Endothelial cell (in vitro differentiated cells): ENCODE results near the gene ADAT2. TPM values are rescaled to one million over a fixed set of nuclear protein-coding genes. Genes with fewer than 3 reads are reported as not detected.

Experiments
- DNase-seq: peaks from one replicate; pipeline ENCODE4 v3.0.0; 2021; ENCODE audit warnings: low spot score
- H3K27ac Mint-ChIP-seq: one replicate; pipeline ENCODE4 v1.8.0; 2021; ENCODE audit warnings: mixed read lengths, inconsistent platforms; ENCODE audit not compliant: unreplicated experiment
- H3K27me3 Mint-ChIP-seq: one replicate; pipeline ENCODE4 v1.8.0; 2021; ENCODE audit warnings: mild to moderate bottlenecking, moderate library complexity, mixed read lengths, inconsistent platforms; ENCODE audit not compliant: unreplicated experiment
- H3K36me3 Mint-ChIP-seq: one replicate; pipeline ENCODE4 v1.8.0; 2021; ENCODE audit warnings: mild to moderate bottlenecking, low read depth, mixed read lengths, inconsistent platforms; ENCODE audit not compliant: unreplicated experiment
- H3K4me1 Mint-ChIP-seq: one replicate; pipeline ENCODE4 v1.8.0; 2021; ENCODE audit warnings: mild to moderate bottlenecking, mixed read lengths, inconsistent platforms; ENCODE audit not compliant: unreplicated experiment
- H3K4me3 Mint-ChIP-seq: one replicate; pipeline ENCODE4 v1.8.0; 2021; ENCODE audit warnings: mild to moderate bottlenecking, mixed read lengths, inconsistent platforms; ENCODE audit not compliant: unreplicated experiment
- H3K9me3 Mint-ChIP-seq: one replicate; pipeline ENCODE4 v1.8.0; 2021; ENCODE audit warnings: mixed read lengths, inconsistent platforms; ENCODE audit not compliant: unreplicated experiment
- CTCF ChIP-seq: fragments of 200-600 bp; sonication (generic); IDR thresholded peaks from one replicate; pipeline ENCODE4 v1.5.0; 2021; ENCODE audit warnings: antibody characterized with exemption; ENCODE audit not compliant: unreplicated experiment
- long read RNA-seq: library from polyadenylated mRNA; unstranded; transcript quantifications from one replicate; pipeline ENCODE4 v2.0.0, GENCODE V29; 2020; ENCODE audit not compliant: unreplicated experiment
- total RNA-seq: library from RNA; stranded (reverse); fragmentation: NEBNext Ultra II Directional; extraction: Animal tissue kit (Norgen Biotek cat#: 25700); gene quantifications from one replicate; pipeline ENCODE4 v1.2.1, GENCODE V29; 2021; ENCODE audit not compliant: unreplicated experiment

The ADAT2 gene
- 10.0 TPM for total RNA-seq
- long read RNA-seq: 0 reads

GRCh38 chr6:143450453-143451371, at the start of gene ADAT2, which contains the start of gene PEX3:
ADAT2 (minus strand) TSS chr6:143450695; CDS start chr6:143450658, 37 bp downstream.
PEX3 (plus strand) TSS chr6:143450805; CDS start chr6:143451043, 238 bp downstream.
- Mint-ChIP-seq H3K27me3 (no peaks in the 10 kb centered on the region), H3K9me3 (no peaks in the 10 kb centered on the region), H3K4me3 (peak within 1 kb of the TSS; percentile 97), H3K36me3 (no peaks in the 10 kb centered on the region), H3K27ac (peak within 1 kb of the TSS; percentile 81), H3K4me1 (peaks cover 8% of the 10 kb centered on the region)
- TF ChIP-seq CTCF: no peak
- DNase-seq: peak; percentile 93

- DNase-seq: no peak
- Mint-ChIP-seq H3K36me3 (peaks cover 24% of the 10 kb centered on the region), H3K4me1 (peaks cover 17% of the 10 kb centered on the region), H3K4me3 (peak overlapping the region; percentile 56), H3K9me3 (no peaks in the 10 kb centered on the region), H3K27ac (no peak overlapping the region), H3K27me3 (peaks cover 5% of the 10 kb centered on the region)
- TF ChIP-seq CTCF: no peak
These were observed 47.9 kb upstream of the ADAT2 start for GRCh38 chr6:143498428-143498827.

GRCh38 chr6:143496974-143497373, 46.5 kb upstream of the ADAT2 start:
- Mint-ChIP-seq H3K36me3 (peaks cover 25% of the 10 kb centered on the region), H3K9me3 (no peaks in the 10 kb centered on the region), H3K27me3 (peaks cover 5% of the 10 kb centered on the region), H3K4me1 (peaks cover 17% of the 10 kb centered on the region), H3K27ac (no peak overlapping the region), H3K4me3 (no peak overlapping the region)
- DNase-seq: no peak
- no peak for TF ChIP-seq CTCF

- Mint-ChIP-seq H3K4me3 (no peak overlapping the region), H3K36me3 (peaks cover 4% of the 10 kb centered on the region), H3K9me3 (no peaks in the 10 kb centered on the region), H3K27ac (no peak overlapping the region), H3K27me3 (no peaks in the 10 kb centered on the region), H3K4me1 (no peaks in the 10 kb centered on the region)
- no peak for TF ChIP-seq CTCF
- no peak for DNase-seq
These were observed 40.3 kb upstream of the ADAT2 start for GRCh38 chr6:143490775-143491174.

GRCh38 chr6:143490244-143490643, 39.7 kb upstream of the ADAT2 start:
- no peaks in the 10 kb centered on the region for H3K4me1 Mint-ChIP-seq
- no peaks in the 10 kb centered on the region for H3K27me3 Mint-ChIP-seq
- TF ChIP-seq CTCF: no peak
- no peak overlapping the region for H3K27ac Mint-ChIP-seq
- H3K9me3 Mint-ChIP-seq: no peaks in the 10 kb centered on the region
- DNase-seq: no peak
- peaks cover 4% of the 10 kb centered on the region for H3K36me3 Mint-ChIP-seq
- H3K4me3 Mint-ChIP-seq: no peak overlapping the region
